Neural cell (in vitro differentiated cells): Measurements from ENCODE around the gene AMH.

Source experiments
- EP300 ChIP-seq: fragments of 450-650 bp; conservative IDR thresholded peaks from 2 replicates; pipeline ENCODE4 v1.6.1; 2014; ENCODE audit warnings: antibody characterized with exemption, mild to moderate bottlenecking, moderate library complexity; ENCODE audit not compliant: poor library complexity, severe bottlenecking
- RAD21 ChIP-seq: fragments of 450-650 bp; conservative IDR thresholded peaks from 2 replicates; pipeline ENCODE4 v1.6.1; 2014; ENCODE audit warnings: antibody characterized with exemption, mild to moderate bottlenecking, moderate library complexity
- TAF1 ChIP-seq: IDR thresholded peaks from 2 replicates; pipeline ENCODE4 v1.6.1; 2012; ENCODE audit warnings: low read depth
- TF ChIP-seq, protein P1 (sequence below): fragments of 450-650 bp; IDR thresholded peaks from 2 replicates; pipeline ENCODE4 v1.5.1; 2014; ENCODE audit warnings: antibody characterized with exemption, mild to moderate bottlenecking, moderate library complexity; ENCODE audit not compliant: poor library complexity, severe bottlenecking
- TF ChIP-seq, protein P2 (sequence below): IDR thresholded peaks from 2 replicates; pipeline ENCODE4 v1.6.1; 2012; ENCODE audit warnings: borderline replicate concordance

DNA sequence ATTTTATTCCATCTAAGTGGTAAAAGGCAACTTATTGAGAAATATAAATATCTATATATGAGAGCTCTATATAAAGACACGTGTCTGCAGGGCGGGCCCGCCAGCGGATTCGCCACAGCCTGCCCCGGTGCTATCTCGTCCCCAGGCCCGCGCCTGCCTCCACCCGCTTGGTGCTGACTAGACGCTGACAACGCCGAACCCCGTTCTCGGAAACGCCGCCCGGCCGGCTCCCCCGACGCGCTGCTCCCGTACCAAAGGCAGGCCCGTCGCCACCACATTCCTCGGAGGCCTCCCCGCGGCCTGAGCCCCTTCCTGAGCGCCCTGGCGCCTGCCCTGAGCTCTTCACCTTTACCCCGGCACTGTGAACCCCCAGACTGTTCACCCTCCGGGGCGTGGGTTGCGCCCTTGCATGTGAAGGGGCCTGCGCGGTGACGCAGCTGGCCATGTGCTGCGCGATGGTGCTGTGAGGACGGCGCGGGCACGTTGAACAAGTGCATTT lies 19.0 kb upstream of the AMH start:
- TF ChIP-seq, protein P1, sequence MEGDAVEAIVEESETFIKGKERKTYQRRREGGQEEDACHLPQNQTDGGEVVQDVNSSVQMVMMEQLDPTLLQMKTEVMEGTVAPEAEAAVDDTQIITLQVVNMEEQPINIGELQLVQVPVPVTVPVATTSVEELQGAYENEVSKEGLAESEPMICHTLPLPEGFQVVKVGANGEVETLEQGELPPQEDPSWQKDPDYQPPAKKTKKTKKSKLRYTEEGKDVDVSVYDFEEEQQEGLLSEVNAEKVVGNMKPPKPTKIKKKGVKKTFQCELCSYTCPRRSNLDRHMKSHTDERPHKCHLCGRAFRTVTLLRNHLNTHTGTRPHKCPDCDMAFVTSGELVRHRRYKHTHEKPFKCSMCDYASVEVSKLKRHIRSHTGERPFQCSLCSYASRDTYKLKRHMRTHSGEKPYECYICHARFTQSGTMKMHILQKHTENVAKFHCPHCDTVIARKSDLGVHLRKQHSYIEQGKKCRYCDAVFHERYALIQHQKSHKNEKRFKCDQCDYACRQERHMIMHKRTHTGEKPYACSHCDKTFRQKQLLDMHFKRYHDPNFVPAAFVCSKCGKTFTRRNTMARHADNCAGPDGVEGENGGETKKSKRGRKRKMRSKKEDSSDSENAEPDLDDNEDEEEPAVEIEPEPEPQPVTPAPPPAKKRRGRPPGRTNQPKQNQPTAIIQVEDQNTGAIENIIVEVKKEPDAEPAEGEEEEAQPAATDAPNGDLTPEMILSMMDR = no peak
- TF ChIP-seq, protein P2, sequence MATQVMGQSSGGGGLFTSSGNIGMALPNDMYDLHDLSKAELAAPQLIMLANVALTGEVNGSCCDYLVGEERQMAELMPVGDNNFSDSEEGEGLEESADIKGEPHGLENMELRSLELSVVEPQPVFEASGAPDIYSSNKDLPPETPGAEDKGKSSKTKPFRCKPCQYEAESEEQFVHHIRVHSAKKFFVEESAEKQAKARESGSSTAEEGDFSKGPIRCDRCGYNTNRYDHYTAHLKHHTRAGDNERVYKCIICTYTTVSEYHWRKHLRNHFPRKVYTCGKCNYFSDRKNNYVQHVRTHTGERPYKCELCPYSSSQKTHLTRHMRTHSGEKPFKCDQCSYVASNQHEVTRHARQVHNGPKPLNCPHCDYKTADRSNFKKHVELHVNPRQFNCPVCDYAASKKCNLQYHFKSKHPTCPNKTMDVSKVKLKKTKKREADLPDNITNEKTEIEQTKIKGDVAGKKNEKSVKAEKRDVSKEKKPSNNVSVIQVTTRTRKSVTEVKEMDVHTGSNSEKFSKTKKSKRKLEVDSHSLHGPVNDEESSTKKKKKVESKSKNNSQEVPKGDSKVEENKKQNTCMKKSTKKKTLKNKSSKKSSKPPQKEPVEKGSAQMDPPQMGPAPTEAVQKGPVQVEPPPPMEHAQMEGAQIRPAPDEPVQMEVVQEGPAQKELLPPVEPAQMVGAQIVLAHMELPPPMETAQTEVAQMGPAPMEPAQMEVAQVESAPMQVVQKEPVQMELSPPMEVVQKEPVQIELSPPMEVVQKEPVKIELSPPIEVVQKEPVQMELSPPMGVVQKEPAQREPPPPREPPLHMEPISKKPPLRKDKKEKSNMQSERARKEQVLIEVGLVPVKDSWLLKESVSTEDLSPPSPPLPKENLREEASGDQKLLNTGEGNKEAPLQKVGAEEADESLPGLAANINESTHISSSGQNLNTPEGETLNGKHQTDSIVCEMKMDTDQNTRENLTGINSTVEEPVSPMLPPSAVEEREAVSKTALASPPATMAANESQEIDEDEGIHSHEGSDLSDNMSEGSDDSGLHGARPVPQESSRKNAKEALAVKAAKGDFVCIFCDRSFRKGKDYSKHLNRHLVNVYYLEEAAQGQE = no peak
- TF ChIP-seq RAD21 = no peak
- no peak for TF ChIP-seq EP300
- TF ChIP-seq TAF1 = no peak
